Measurements from ENCODE around the gene SEMA6B.
"Not testable (repeated sequence)": the region's sequence is repeated elsewhere in the genome, so short reads cannot be mapped to it uniquely, and the experiment has no call there.

Gene SEMA6B, protein sequence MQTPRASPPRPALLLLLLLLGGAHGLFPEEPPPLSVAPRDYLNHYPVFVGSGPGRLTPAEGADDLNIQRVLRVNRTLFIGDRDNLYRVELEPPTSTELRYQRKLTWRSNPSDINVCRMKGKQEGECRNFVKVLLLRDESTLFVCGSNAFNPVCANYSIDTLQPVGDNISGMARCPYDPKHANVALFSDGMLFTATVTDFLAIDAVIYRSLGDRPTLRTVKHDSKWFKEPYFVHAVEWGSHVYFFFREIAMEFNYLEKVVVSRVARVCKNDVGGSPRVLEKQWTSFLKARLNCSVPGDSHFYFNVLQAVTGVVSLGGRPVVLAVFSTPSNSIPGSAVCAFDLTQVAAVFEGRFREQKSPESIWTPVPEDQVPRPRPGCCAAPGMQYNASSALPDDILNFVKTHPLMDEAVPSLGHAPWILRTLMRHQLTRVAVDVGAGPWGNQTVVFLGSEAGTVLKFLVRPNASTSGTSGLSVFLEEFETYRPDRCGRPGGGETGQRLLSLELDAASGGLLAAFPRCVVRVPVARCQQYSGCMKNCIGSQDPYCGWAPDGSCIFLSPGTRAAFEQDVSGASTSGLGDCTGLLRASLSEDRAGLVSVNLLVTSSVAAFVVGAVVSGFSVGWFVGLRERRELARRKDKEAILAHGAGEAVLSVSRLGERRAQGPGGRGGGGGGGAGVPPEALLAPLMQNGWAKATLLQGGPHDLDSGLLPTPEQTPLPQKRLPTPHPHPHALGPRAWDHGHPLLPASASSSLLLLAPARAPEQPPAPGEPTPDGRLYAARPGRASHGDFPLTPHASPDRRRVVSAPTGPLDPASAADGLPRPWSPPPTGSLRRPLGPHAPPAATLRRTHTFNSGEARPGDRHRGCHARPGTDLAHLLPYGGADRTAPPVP

DNA sequence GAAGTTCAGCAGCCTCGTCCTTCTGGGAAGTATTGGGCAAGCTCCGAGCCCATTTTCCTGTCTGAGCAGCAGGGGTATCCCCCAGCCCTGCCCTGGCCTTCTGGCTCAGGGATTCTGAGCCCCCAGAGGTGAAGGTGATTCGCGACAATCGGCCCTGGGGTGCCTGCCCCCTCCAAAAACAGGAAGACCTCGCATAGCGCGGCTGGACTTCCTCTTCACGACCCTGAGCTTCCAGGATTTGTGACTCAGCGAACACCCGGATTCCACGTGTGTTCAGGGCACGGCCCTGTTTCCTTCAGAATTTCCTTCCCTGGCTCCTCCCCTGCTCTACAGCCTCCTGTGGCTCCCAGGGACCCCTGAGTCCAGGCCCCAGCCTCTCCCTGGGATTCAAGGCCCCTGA is at the start of gene SEMA6B:
SEMA6B (minus strand) TSS at position 116 of the 400 bp plus-strand sequence. CDS start 1,227 bp downstream, outside the sequence.
- no peak for DNase-seq (ENCODE audit: extremely low read depth in 1 of 2, low read depth in 1 of 2)

DNA sequence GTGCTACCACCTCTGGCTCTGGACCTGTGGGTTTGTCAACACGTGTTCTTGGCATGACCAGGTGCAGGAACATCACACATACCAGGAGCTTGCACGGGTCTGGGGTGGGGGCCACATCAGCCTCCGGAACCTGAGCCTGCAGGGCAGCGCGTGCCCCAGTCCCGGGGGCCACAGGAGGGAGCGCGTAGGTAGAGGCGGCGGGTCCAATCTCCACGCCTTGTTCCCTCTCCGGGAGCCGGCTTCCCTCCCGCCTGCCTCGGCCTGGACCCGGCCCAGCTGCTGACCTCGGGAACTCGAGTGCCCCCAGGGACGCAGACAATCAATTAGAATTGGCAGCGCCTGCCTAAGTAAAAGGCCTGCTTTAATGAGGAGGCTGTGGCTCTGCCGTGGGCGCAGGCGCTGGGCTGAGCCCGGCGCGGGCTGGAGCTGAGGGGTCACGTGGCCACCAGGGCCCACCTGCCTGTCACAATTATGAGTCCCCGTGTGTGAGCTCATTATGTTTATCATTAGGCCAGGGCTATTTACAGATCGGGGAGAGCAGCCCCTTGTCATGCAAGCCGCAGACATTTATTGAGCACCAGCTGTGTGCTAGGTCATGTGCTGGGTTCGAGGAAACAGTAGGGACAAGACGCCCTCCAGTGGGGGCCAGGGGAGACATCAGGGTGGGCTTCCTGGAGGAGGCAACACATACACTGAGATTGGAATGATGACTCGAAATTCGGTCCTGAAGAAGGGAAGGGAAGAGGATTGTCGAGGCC is 47.6 kb upstream of the SEMA6B start:
- DNase-seq (ENCODE audit: extremely low read depth in 1 of 2, low read depth in 1 of 2): no peak

DNA sequence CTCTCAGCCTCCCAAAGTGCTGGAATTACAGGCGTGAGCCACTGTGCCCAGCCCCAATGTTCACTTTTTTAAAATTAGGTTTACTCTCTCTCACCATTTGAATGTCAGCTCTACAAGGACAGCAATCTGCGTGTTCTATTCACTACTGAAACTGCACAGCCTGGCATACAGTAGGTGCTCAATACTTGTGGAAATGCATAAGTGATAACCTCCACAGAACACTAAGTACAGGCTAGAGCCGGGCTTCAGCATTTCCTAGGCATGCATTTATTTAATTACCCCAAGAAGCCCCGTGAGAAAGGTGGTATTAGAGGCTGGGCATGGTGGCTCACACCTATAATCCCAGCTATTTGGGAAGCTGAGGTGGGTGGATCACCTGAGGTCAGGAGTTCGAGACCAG is 46.7 kb upstream of the SEMA6B start:
- no peak for DNase-seq (ENCODE audit: extremely low read depth in 1 of 2, low read depth in 1 of 2)

DNA sequence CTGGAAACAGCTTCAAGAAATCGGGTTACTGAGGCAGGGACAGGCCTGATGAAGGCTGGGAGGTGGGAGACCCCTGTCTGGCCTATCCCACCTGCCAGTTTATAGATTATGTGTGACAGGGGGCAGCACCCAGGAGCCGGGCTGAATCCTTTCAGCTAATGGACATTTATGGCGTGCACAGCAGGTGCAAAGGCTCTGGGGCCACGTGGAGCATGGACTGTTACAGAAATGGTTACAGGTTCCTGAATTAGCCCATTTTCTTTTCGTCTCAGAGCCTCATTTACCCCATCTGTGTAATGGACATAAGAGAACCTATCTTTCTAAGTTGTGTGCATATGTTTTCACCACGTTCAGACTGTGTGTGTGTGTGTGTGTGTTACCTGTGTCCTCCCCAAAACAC is 45.4 kb upstream of the SEMA6B start:
- no peak for DNase-seq (ENCODE audit: extremely low read depth in 1 of 2, low read depth in 1 of 2)

DNA sequence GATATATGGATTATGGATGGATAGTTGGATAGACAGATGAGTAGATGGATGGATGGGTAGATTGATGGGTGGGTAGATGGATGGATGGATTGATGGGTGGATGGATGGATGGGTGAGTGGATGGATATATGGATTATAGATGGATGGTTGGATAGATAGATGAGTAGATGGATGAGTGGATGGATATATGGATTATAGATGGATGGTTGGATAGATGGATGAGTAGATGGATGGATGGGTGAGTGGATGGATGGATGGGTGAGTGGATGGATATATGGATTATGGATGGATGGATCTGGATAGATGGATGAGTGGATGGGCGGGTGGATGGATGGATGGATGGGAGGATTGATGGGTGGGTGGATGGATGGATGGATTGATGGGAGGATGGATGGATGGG is 43.4 kb upstream of the SEMA6B start:
- DNase-seq (ENCODE audit: extremely low read depth in 1 of 2, low read depth in 1 of 2): no peak

DNA sequence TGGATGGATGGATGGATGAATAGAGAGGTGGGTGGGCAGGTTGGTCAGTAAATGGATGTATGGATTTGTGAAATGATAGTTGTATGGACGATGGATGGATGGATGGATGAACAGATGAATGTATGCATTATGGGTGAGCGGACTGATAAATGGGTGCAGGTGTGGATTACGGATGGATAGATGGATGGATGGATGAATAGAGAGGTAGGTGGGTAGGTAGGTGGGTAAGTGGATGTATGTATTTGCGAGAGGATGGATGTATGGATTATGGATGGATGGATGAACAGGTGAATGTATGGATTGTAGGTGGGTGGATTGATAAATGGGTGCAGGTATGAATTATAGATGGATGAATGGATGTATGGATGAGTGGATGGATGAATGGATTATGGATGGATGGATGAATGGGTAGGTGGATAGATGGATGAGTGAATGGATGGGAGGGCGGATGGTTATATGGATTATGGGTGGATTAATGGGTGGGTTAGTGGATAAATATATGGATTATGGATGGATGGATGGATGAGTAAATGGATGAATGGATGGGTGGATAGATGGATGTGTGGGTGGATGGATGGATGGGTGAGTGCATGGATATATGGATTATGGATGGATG is 42.8 kb upstream of the SEMA6B start:
- DNase-seq (ENCODE audit: extremely low read depth in 1 of 2, low read depth in 1 of 2): no peak

DNA sequence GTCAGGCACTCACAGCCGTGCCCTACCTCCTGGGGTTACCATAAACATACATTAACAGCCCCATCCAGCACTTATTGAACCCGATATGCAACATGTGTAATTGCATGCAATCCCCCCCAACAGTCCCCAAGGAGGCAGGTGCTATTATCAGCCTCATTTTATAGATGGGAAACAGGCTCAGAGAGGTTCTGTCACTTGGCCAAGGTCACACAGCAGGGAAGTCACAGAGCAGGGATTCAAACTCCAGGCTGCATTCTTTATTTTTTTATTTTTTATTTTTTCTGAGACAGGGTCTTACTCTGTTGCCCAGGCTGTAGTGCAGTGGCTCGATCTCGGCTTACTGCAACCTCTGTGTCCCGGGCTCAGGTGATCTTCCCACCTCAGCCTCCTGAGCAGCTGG is 41.4 kb upstream of the SEMA6B start:
- no peak for DNase-seq (ENCODE audit: extremely low read depth in 1 of 2, low read depth in 1 of 2)

DNA sequence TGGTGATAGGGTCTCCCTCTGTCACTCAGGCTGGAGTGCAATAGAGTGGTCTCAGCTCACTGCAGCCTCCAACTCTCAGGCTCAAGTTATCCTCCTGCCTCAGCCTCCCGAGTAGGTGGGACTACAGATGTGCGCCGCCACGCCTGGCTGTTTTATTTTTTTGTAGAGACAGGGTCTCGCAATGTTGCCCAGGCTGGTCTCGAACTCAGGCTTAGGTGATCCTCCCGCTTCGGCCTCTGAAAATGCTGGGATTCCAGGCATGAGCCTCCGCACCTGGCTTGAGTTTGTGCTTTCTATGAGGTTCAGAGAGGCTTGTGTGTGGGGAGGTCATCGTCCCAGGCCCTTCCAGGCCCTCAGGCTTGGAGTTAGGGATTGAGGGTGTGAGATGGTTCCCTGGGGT is 40.6 kb upstream of the SEMA6B start:
- DNase-seq (ENCODE audit: extremely low read depth in 1 of 2, low read depth in 1 of 2): no peak

DNA sequence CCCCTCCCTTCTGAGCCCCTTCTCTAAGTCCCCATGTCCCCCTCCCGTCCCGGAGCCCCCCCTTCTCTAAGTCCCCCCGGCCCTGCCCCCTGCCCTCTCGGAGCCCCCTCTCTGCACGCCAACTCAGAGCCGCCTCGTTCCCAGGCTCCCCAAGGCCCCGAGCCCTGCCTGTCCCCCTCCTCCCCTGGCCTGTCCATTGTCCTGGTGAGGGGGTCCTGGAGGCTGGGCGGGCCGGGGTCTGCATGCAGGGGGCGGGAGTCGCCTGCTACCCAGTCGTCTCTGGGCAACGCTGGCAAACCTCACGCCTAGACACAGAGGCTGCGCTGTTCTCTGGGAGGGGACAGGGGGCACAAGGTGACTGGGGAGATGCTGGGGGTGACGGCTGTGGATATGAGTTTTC is 39.2 kb upstream of the SEMA6B start:
- no peak for DNase-seq (ENCODE audit: extremely low read depth in 1 of 2, low read depth in 1 of 2)

DNA sequence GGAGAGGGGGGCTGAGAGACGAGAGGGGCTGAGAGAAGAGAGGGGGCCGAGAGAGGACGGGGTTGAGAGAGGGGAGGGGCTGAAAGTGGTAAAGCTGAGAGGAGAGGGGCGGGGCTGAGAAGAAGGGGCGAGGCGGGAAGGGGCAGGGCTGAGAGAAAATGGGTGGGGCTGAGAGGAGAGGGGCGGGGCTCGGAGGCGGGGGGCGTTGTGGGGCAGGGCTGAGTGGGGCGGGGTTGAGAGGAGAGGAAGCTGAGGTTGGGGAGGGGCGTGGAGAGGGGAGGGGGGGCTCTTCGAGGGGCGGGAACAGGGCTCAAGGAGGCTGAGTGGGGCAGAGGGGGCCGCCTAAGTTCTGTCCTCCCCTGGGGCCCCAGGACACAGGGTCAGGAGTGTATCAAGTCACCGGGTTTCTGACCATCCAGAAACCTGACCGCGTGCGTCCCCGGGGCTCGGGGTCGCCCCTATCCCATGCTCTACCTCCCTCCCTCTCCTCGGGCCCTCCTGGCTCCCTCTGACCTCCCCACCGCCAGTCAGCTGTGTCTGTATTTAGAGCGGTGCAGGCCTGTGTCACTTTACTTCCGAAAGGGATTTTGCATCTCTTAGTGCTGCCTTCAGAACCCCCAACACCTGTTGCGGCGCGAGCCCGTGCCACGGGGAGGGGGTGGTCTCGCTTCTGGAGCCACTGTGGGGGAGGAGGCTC is 38.6 kb upstream of the SEMA6B start:
- DNase-seq (ENCODE audit: extremely low read depth in 1 of 2, low read depth in 1 of 2): peak in 1 of 2 donors; percentile 25

DNA sequence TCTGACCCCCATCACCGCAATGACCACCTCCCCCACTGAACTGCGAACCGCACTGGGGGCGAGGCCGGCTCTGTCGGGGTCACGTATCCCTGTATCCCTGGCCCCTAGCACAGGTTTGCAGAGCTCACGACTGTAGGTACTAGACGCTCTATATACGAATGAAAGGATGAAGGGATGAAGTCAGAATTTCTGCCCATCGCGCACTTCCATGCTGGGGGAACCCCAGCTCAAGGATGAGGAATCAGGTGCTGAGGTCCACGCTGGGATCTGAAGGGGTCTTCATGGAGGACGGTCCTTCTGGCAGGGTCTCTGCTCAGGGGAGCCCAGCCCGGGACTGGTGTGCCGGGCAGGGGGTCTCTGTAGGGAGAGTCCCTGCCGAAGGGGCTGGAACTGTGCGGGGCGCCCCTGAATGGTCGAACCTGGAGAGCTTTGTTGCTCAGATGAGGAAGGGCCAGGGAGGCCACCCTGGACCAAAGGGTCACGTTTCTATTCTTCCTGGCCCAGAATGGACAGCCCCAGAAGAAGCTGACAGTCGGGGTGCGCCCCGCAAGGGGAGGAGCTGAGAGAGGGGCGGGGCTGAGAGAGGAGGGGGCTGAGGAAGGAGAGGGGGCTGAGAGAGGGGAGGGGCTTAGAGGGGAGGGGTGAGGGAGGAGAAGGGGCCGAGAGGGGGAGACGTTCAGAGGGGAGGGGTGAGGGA is 37.9 kb upstream of the SEMA6B start:
- no peak for DNase-seq (ENCODE audit: extremely low read depth in 1 of 2, low read depth in 1 of 2)

DNA sequence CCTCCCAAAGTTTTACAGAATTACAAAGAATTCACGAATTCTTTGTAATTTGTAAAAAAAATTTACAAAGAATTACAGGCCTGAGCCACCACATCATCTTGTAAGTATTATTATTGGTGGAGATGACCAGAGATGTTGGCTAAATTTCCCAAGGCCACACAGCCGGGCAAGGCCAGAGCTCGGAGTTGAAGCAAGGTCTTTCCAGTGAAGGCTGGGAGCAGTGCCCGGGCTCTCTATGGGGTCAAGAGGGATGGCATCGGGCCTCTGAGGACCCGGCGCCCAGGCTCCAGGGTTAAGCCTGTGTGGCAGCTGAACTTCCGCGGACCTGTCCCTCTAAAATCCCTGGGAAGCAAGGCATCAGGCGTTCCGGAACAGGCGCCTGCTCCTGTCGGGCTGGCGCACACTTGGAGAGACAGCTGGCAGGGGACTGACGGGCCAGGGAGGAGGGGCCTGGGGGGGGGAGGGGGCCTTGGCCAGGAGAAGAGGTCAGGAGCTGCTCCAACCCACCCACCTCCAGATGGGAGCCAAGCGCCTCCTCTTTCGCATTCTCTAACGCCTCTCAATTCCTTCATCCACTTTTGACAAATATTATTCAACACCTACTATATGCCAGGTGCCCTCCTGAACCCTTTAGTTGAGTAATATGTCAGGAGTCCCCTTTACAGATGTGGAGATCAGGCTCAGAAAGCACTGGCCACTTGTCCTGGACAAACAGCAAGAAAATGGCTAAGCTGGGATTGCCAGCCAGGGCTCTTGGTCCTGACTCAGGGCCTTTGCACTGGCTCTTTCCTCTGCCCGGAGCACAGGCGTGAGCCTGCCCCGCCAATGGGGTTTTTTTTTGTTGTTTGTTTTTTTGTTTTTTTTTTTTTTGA is 36.8 kb upstream of the SEMA6B start:
- DNase-seq (ENCODE audit: extremely low read depth in 1 of 2, low read depth in 1 of 2): no peak

DNA sequence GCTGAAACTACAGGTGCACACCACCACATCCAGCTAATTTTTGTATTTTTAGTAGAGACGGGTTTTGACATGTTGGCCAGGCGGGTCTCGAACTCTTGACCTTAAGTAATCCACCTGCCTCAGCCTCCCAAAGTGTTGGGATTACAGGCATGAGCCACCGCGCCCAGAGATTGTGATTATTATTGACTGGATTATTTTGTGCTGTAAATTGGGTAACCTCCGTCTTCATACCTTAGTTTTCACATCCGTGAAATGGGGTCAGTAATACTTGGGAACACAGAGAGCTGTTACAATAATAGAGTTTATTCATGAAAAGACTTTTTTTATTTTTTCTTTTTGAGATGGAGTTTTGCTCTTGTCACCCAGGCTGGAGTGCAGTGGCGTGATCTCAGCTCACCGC is 35.7 kb upstream of the SEMA6B start:
- DNase-seq (ENCODE audit: extremely low read depth in 1 of 2, low read depth in 1 of 2): not testable (repeated sequence)

DNA sequence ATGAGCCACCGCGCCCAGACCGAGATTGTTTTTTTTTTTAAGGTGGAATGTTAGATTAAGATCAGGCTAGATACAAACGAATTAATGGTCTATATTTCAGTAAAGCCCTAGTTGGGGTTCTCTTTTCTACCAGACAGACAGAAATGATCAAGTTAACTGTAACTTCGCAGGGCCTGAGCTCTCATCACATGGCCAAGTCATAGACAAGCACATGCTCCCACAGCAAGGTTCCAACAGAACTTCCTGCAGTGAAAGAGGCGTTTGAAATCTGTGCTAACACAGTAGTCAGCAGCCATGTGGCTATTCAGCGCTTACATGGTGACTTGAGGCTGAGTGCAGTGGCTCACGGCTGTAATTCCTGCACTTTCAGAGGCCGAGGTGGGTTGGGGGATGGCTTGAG is 34.7 kb upstream of the SEMA6B start:
- no peak for DNase-seq (ENCODE audit: extremely low read depth in 1 of 2, low read depth in 1 of 2)

DNA sequence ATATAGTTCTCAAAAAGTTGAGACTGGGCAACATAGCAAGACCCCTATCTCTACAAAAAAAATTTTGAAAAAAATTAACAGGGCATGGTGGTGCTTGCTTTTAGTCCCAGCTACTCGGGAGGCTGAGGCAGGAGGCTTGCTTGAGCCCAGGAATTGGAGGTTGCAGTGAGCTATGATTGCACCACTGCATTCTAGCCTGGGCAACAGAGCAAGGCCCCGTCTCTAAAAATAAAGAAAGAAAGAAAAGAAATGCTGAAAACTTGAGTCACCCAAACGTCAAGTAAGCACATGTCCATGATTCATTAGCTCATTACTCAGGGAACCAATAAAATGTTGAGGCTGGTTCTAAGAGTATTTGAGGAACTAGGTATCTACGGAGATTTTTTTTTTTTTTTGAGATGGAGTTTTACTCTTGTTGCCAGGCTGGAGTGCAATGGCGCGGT is 33.9 kb upstream of the SEMA6B start:
- no peak for DNase-seq (ENCODE audit: extremely low read depth in 1 of 2, low read depth in 1 of 2)

DNA sequence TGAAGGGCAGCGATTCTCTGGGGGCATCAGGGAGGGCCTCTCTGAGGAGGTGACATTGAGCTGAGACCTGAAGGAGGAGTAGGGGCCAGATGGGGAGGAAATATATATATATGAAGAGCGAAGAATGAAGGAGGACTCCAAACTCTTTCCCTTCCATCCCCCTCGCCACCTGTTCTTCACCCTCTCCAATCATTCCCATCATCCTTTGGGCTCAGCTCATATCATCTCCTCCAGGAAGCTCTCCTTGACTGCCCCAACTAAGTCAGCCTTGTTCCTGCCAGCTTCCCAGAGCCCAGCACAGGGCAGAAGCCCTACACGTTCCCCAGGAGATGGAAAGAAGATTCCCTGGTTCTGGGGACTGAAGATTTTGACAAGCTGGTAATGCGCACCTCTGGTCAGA is 33.0 kb upstream of the SEMA6B start:
- DNase-seq (ENCODE audit: extremely low read depth in 1 of 2, low read depth in 1 of 2): no peak

DNA sequence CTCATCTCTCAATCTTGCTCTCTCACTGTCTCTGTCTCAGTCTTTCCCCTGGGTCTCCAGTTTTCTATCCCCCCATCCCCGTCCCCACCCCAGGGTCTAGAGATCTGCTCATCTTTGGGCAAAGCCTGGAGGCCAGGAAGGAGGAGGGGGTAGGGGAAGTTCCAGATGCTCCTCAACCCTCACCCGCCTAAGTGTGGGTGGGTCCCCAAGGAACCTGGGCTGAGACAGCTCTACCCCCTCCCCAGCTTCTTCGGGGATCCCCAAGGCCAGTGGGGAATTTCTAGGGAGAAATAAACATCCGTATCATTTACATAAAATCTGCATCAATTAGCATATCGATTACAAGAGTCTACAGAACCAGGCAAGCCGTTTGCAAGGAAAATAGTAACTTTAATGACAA is 31.8 kb upstream of the SEMA6B start:
- no peak for DNase-seq (ENCODE audit: extremely low read depth in 1 of 2, low read depth in 1 of 2)

DNA sequence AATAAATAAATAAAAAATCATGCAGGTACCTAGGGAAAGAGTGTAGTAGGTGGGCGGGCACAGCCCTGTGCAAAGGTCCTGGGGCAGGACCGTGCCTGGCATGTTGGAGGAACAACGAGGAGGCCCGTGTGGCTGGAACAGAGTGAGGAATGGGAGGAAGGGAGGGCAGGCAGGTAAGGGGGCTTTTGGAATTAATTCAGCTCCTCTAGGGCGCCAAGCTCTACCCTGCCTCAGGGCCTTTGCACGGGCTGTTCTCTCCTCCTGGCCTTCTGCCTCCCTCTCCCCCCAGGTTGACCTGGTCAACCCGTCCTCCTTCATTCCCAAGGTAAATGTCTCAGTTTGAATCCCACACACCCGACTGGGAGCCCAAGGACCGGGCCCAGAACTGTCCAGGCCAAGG is 31.1 kb upstream of the SEMA6B start:
- no peak for DNase-seq (ENCODE audit: extremely low read depth in 1 of 2, low read depth in 1 of 2)
